GM19193 (cell line): ENCODE measurements around the gene WRAP73.

ENCODE experiments used
- POLR2A ChIP-seq: IDR thresholded peaks from 4 replicates; pipeline ENCODE4 v1.6.1; 2011; ENCODE audit not compliant: insufficient read depth, insufficient read length; ENCODE audit errors: extremely low read depth

Gene WRAP73

DNA sequence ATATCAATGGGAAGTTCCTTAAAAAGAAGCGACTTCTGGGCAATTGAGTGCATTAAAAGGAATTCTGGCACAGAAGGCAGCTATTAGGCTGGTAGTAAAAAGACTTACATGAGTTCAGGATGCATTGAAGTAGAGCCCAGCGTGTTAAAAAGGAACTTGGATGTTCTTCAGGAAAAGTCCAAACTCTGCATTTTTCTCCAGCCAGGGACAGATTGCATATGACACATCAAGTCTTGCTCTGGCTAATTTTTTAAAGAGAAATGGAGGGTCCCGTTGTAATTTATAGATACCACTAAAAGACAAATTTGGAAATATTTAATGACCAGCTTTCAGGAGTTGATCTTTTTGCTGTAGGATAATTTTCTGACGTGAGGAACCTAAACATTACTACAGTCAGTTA is 23.9 kb downstream of the WRAP73 start:
- TF ChIP-seq POLR2A, result no peak

DNA sequence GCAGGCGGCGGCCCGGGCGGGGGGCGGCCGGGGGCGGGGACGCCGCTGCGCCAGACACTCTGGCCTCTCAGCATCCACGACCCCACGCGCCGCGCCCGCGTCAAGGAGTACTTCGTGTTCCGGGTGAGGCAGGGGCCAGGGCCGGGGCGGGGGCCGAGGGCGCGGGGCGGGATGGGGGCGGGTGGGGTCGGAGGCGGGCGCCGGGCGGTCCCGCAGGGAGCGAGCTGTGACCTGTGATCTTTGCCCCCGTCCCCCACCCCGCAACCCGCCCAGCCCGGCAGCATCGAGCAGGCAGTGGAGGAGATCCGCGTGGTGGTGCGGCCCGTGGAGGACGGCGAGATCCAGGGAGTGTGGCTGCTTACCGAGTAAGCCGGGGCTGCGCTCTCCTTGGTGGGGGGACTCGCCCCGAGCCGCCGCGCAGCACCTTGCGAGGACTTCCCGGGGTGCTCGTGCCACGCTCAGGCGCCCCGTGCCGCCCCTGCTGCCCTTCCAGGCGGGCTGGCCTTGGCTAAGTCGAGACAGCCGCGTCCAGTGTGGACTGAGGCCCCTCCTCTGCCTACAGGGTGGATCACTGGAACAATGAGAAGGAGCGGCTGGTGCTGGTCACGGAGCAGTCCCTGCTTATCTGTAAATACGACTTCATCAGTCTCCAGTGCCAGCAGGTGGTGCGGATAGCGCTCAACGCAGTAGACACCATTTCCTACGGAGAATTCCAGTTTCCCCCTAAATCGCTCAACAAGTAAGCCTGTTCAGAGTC is 24.6 kb downstream of the WRAP73 start:
- no peak for TF ChIP-seq POLR2A

DNA sequence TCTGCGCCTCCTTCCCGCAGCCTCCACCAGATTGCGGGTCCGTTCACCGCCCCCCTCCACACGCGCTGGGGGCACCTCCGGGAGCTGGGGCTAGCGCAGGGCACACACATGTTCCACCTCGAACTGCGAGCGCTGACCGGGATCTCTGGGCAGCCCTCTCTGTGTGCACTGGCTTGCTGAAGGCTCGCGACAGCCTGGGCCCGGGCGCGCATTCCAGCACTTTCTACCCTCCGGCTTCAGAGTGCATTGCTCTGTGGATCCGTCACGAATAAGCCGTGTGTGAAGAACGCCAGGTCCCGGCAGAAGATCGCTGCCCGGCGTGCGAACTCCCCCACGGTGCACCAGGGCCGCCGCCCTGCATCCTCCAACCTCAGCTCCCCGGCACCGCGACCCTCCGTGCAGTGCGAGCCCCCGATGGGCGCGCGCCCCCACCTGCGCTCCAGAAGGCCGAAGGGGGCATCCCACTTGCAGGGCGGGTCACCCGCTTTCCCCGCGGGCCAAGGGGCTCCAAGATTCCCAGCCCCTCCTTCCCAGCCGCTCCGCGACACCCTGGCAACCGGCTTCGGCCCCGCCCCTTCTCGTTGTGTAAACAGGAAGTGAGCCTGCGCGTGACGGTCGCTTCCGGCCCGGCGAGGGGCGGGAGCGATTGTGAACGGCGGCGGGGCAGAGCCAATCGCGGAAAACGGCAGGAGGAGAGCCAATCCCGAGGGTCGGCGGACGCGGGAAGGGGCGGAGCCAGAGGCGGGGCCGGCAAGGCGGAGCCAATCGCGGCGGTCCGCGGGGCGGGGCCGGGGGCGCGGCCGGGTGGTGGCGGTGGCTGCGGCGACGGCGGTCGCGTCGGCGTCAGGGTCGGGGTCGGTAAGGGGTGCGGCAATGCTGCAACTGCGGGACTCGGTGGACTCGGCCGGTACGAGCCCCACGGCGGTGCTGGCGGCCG is 25.4 kb downstream of the WRAP73 start, which contains the start of gene TPRG1L:
TPRG1L (plus strand) TSS at position 816 of the 937 bp plus-strand sequence; CDS start at position 874, 58 bp downstream.
- TF ChIP-seq POLR2A, result peak; percentile 36

DNA sequence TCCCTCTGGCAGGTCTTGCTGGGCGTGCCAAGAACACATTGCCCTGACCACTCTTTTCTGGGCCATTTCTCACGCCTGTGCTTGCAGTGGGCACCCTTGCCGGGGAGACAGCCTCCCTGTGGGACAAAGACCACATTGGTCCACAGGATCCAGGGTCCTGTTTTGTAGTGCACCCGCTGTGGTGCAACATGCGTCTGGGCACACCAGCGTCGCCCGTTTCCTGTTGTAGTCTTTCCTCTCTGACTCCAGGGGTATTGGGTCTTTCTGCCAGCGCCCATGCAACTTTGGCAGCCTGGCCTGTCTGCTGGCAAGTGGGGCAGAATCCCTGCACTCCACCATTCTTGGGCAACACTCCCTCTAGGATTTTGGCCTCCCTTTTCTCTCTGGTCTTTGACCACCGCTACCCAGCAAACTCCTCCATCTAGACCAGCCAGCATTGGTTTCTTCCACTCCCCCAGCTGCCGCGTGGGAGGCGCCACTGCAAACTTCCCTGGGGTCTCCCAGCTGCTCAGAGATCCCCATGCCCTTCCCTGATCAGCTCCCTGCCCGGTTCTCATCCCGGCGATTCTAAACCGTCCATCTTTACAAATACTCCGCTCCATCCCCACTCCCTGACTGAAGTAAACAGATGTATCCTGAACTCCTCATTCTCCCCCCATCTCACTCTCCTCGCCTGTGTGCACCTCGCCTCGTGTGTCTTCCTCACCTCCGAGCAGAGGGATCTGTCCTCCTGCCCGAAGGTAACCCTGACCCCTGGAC is 26.3 kb downstream of the WRAP73 start:
- no peak for TF ChIP-seq POLR2A

DNA sequence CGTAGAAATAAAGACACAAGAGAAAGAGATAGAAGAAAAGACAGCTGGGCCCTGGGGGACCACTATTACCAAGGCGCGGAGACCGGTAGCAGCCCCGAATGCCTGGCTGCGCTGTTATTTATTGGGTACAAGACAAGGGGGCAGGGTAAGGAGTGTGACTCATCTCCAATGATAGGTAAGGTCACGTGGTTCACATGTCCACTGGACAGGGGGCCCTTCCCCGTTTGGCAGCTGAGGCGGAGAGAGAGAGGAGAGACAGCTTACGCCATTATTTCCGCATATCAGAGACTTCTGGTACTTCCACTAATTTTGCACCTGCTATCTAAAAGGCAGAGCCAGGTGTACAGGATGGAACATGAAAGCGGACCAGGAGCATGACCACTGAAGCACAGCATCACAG is 29.2 kb downstream of the WRAP73 start:
- no peak for TF ChIP-seq POLR2A

DNA sequence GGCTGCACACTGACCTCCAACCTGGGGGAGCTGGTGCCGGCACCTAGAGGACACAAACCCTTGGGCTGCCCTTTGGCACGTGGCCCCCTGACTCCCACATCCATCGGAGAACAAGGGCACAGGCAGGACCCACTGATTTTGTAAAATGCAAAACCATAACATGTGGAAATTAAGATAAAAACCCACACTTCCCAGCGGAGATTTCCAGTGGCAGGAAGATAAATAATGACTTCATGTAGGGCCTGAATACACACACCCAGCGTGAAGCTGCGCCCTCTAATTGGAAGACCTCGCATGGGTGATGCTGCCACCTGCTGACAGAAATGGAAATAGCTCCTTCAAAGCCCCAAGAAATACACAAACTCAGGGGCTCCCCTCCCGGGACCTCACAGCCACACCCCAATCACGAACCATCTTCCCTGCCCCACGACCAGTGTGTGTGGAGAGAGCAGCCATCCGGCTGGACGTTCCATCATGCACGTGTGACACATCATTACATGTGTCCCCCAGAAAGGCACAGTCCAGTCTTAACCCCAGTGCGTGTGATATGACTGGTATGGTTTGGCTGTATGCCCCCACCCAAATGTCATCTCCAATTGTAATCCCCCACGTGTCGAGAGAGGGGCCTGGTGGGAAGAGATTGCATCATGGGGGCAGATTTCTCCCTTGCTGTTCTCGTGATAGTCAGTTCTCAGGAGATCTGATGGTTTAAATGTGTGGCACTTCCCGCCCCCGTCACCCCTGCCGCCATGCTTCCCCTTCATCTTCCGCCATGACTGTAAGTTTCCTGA is 30.8 kb downstream of the WRAP73 start:
- no peak for TF ChIP-seq POLR2A

DNA sequence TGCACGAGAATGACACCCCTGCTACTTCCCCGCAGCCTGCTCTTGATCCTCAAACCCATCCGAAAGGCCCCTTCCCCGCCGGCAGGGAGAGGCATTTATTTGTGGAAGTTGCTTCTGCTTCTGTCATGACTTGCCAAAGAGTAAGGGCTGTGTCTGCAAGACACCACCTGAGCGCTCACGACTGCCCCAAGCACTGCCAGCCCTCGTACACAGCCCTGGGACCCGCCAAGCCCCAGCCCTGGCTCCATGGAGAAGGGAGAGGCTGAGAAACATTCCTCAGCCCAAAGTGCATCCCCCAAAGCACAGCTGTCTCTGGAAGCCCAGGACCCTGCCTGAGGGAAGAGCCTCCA is 31.4 kb downstream of the WRAP73 start:
- no peak for TF ChIP-seq POLR2A

DNA sequence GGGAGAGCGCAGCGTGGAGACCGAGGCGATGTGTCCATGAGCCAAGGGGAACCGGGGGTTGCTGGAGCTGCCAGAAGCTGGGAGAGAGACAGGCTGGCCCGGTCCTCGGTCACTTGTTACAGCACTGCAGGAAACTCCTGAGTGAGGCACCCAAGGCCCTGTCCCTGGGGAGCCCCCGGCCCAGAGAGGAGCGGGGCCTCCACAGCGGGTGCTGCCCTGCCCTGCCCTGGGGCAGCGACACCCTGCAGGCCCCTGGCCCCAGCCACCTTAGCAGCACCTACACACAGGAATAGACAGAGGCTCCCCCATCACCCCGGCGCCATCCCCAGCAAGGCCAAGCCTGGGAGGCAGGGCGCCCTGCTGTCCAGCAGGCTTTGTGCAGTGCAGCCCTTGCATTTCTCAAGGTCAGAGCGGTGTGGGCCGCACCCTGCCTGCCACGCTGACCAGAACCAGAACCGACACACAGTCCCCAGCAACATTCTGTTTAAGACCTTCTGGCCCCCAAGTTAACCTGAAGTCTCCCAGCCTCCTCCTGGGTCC is 32.0 kb downstream of the WRAP73 start:
- TF ChIP-seq POLR2A, result no peak

DNA sequence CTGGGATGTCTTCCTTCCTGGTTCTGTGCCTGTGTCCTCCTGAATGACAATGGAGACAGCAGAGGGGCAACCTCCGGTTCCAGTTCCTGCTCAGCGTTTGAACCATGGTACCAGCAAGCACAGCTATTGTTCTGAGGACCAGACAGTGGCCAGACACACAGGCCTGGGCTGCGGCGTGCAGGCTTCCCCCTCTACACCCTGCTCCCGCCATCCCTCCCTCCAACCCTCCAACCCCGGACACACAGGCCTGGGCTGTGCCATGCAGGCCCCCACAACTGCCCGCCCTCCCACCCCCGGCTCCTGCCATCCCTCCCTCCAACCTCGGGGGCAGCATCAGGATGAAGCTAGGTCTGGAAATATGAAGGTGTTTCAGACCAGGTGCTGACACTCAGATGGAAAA is 33.0 kb downstream of the WRAP73 start:
- no peak for TF ChIP-seq POLR2A

DNA sequence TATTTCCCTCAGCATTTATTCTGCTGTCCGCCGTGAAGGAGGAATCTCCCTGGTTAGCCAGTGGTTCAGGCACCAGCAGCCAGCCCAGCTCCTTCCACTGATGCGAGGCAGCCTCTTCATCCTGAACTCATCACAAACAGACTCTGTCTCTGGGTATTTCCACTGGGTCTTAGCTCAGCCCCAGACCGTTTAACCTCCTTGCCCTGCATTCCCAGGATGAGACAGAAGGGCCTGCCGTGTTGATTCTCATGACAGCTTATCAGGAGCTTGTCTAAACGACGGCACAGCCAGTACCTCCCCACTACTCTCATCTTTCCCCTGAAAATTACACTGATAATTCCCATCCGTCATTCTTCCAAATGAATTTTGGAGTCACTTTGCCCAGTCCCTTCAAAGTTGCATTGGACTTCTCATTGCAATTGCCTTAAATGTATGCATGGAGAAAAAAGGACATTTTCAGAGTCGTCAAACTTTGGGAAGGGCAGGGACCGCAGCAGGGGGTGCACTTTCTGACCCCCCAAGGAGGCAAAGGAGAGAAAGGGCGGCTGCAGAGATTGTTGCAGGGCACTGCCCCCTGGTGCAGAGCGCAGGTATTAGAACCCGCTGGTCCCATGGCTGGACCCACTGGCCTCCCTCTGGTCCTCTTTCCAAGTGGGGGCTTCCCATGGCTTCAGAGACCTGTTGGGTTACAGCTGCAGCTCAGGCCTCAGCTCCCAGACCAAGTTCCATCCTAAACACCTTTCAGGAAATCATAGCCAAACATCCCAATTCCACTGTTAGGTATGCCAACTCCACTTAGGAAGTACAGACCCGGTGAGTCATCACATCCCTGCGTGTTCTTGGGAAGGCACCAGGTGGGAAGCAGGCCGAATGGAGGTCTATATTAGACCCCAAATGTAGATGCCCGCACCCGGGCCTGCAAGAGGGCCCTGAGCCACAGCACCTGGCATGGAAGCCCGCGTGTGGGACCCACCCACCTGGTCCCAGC is 34.9 kb downstream of the WRAP73 start:
- no peak for TF ChIP-seq POLR2A

DNA sequence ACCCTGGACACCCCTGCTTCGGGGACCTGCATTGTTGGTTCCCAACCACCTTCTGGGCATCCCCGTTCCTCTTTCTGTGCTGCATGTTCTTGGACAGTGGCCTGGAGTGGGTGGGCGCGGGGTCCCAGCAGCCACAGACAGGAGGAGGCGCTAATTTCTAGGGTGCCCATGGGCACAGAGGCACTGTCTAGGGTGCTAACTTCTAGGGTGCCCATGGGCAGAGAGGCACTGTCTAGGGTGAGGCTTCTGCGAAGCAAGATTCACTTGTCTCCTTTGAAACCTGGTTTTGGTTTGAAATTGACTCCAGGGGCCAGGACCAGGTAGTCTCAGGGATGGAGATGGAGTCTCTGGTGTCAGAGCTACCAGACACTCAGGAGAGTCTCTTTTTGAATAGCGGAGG is 37.8 kb downstream of the WRAP73 start:
- no peak for TF ChIP-seq POLR2A

DNA sequence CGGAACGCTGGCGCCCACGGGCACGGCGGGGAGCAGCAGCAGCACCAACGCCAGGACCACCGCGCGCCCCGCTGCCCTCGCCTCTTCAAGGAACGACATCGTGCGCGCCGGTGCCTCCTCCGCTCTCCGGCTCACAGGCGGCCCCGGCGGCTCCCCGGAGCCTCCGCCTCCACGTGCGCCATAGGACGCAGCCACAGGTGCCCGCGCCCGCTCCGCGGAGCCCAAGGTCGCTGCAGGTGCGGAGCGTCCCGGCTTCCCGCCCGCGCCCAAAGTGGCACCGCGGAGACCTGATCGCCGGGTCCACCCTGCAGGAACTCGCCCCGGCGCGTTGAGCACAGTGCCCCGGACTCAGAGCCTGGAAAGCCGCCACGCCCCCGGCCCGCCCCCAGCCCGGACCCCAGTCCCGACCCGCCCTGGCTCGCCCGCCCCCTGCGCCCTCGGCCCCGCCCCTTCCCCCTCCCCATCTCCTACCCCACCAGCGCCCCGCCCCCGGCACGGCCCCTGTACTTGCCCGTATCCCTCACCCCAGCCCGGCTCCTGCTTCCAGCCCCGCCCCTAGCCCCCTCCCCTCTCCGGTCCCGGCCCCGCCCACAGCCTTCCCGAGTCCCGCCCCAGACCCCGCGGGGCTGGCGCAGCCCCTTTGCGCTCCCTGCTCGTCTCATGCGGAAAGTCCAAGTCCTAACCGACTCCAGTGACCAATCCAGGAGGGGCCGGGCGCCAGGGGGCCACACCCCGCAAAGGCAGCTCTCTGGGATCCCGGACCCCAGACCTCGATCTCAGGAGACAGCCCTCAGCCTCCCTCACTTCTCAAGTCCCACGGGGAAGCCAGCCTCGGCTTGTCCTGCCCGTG is 38.5 kb downstream of the WRAP73 start, which contains the start of gene MEGF6:
MEGF6 (minus strand) TSS at position 339 of the 850 bp plus-strand sequence; CDS start at position 99, 240 bp downstream.
- TF ChIP-seq POLR2A, result no peak
